Measurements from ENCODE around the gene ACACB.

Gene ACACB

GRCh38 chr12:109299849-109300248 is 183.5 kb downstream of the ACACB start:
- no peak for DNase-seq (ENCODE audit: low spot score)

- DNase-seq (ENCODE audit: low spot score) = no peak
These were observed 185.3 kb downstream of the ACACB start for GRCh38 chr12:109301643-109302168.

GRCh38 chr12:109302358-109302757 is 186.0 kb downstream of the ACACB start:
- DNase-seq (ENCODE audit: low spot score) = no peak

GRCh38 chr12:109302770-109303169 is 186.4 kb downstream of the ACACB start:
- no peak for DNase-seq (ENCODE audit: low spot score)

- peak; percentile 71 for DNase-seq (ENCODE audit: low spot score)
These were observed 188.1 kb downstream of the ACACB start for GRCh38 chr12:109304485-109304884.

GRCh38 chr12:109305547-109305946 is 189.2 kb downstream of the ACACB start:
- no peak for DNase-seq (ENCODE audit: low spot score)

- no peak for DNase-seq (ENCODE audit: low spot score)
These were observed 190.7 kb downstream of the ACACB start for GRCh38 chr12:109307051-109307450.

GRCh38 chr12:109308534-109309380 is 192.4 kb downstream of the ACACB start, which contains the start of gene FOXN4:
Gene FOXN4 (minus strand): TSS chr12:109309284. CDS start chr12:109308321, 963 bp downstream.
- no peak for DNase-seq (ENCODE audit: low spot score)

- no peak for DNase-seq (ENCODE audit: low spot score)
These were observed 193.2 kb downstream of the ACACB start for GRCh38 chr12:109309381-109310246.

- no peak for DNase-seq (ENCODE audit: low spot score)
These were observed 194.1 kb downstream of the ACACB start for GRCh38 chr12:109310247-109311125.
